ENCODE data around the gene APRT.

- TF ChIP-seq EP300 (IDR thresholded peaks at IDR 0.05) (no peak), CTCF (IDR thresholded peaks at IDR 0.05) (no peak), POLR2AphosphoS5 (IDR thresholded peaks at IDR 0.05) (no peak)
These were observed 49.4 kb downstream of the APRT start for GRCh38 chr16:88762258-88762870.
